DMS114 treated with DMSO at 0.1 percent for 48 hours (cell line): ENCODE data around the gene GALT.
A peak's percentile ranks its signal among the peaks of the same experiment; 100 is the strongest.

Source experiments
- DNase-seq: peaks from one replicate; lab custom pipeline; 2025; ENCODE audit not compliant: unreplicated experiment; lab: John Stamatoyannopoulos, UW

Gene GALT

DNA sequence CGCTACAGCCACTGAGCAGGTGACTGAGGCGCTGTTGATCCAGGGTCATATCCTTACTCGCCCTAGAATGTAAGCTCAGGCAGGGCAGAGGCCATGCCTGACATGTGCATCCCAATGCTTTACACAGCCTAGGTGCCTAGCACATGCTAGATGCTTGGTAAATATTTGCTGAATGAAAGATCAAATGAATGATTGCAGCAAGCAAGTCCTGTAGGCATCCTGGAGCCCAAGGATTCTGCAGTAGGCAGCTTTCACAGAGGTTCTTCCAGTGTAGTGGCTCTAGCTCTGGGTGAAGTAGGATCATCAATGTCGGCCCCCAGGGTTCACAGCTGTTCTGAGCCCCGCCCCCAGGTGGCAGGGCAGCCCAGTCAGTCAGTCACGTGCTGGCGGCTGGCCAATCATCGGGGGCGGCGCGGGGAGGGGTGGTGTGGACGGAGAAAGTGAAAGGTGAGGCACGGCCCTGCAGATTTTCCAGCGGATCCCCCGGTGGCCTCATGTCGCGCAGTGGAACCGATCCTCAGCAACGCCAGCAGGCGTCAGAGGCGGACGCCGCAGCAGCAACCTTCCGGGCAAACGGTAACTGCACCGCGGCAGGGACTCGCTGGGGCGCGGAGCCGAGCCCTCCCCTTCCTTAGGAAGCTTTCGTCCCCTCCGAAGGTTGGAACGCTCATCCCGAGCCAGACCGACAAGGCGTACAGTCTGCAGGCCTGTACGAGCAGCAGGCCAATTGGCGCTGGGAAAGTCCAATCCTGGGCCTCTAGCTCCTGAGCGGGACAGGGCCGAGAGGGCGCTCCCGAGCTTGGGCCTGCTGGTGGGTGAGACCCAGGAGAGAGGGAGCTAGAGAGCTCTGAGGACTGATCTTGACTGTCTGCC, at the start of gene GALT:
Gene GALT (plus strand): TSS at position 465 of the 873 bp plus-strand sequence. CDS start 30 bp downstream, at position 495.
- DNase-seq = peak; percentile 66

DNA sequence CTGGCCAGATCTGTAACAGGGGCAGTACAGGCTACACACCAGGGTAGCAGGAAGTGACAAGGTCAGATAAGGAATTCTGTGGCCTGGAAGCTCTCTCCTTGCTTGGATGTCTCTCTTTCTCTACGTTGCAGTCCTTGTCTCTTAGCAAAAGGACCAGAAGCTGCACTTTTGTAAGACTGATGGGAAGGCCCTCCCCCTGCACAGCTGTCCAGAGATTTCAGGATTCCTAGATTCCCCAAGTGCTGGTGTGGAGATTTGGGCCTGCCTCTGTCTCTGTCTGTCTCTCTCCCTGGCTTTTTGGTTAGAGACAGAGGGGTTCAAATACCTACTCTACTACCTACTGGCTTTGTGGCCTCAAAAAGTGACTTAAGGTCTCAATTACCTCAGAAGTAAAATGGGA, 46.9 kb upstream of the GALT start:
- DNase-seq = no peak

DNA sequence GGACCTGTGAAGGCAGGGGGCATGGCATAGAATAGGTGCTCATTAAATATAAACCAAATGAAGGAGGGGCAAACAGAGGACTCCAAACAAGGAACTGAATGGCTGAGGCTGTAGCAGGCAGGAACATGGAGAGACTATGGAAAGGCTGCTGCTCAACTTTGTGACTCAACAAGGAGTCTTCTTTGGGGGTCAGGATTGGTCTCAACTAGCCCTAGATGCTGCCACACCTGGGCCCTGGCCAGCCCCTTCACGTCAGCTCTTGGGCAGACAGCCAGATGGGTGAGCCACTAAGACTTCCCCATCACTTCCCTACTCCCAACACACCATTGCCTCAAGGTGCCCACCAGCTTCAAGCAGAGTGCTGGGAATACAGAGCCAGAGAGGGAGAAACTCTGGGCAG, 45.6 kb upstream of the GALT start:
- no peak for DNase-seq

DNA sequence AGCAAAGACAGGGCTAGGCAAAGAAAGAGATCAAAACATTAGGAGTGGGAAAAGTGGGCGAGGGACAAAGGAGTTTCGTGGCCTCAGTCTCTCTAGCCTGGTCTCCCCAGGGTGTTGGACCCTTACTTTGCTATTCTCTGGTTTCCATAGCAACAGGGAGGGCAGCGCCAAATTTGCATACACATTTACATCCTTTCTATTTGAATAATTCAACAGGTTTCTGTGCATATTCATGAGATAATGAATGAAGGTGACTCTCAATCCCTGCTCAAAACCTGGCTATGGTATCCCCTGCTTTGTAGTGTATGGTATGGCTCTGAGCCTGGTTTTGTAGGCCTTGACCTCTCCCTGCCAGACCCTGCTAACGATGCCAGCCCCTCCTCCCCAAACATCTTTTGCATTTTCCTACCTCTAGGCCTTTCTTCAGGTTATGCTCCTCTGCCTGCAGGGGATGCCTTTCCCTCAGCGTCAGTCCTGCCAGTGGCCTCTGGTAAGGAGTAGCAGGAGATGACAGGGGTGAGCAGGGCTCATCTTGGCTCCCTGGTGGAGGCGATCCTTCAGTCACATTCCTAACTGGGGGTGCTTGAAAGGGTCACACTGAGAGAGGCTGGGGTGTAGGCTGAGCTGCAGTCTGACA, 44.4 kb upstream of the GALT start:
- no peak for DNase-seq

DNA sequence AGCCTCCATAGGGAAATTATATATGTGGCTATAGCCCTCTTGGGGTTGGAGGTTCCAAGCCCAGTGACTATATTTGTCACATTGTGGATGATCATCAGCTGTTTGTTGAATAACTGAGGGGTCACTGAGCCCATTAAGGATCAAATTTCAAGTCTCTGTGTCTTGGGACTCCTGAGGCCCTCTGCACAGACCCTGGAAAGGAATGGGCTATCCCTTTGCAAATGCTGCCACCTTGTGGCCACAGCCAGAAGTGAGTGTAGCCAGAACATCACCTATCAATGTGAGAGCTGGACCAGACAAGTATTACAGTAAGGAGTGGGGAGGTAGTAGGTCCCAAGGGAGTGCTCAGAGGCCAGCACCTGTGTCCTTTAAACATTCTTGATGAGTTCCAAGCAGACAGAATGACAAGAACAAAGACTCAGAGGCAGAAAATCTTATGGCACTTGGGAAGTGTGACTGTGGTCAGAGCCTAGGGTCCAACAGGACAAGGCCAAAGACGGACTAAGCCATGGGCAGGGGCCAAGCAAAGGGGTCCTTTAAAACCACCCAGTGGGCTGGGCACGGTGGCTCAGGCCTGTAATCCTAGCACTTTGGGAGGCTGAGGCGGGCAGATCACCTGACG, 42.8 kb upstream of the GALT start:
- peak; percentile 43 for DNase-seq

DNA sequence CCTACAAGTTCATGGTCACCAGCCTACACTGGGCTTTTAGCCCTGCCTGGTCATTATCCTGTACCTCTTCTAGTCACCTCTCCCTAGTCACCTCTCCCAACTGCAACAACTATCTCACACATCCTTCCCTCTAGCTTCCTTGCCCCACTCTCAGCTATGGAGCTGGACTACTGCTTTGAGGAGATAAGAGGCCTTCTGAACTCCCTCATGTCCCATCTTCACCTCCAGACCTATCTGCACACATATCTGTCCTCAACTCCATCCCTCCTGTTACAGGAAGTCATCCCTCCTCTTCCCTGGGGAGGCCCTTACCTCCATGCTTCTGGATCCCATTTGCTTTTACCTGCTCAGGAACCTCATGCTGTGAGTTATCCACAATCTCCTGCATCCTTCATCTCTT, 40.3 kb upstream of the GALT start:
- DNase-seq = no peak

DNA sequence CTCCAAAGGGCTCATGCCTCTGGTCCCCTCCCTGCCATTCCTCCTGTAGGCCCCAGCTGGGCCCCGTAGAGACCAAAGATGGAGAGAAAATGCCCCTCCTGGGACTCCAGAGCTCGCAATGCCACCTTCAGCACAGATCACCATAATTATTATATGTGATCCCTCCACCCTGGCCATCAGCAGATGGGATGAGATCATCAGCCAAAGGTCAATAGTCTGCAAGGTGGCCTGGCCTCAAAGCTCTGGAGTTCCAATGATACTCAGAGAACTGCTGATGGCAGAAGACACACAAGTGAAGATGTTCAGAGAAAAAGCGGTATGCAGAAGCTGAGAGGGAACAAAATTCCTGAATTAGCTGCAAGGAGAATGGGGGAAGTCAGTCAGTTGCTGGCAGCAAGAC, 39.6 kb upstream of the GALT start:
- no peak for DNase-seq

DNA sequence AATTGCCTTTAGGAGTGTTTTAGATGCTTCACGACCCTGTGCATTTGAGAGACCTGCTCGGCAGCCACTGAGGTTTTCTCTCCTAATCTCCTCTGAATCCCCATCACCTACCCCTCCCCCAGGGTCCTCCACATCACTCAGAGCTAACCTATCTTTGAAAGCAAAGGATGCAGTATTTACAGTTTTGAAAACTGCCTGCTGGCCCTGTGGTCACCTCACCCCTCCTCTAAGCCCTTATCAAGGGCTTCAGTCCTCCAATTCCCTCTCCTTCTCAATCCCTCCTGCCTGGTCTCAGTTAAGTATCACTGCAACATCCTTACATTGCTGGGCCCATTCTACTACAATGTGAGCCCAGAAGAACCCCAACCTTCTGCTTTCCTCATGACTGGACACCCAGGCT, 39.1 kb upstream of the GALT start:
- no peak for DNase-seq

DNA sequence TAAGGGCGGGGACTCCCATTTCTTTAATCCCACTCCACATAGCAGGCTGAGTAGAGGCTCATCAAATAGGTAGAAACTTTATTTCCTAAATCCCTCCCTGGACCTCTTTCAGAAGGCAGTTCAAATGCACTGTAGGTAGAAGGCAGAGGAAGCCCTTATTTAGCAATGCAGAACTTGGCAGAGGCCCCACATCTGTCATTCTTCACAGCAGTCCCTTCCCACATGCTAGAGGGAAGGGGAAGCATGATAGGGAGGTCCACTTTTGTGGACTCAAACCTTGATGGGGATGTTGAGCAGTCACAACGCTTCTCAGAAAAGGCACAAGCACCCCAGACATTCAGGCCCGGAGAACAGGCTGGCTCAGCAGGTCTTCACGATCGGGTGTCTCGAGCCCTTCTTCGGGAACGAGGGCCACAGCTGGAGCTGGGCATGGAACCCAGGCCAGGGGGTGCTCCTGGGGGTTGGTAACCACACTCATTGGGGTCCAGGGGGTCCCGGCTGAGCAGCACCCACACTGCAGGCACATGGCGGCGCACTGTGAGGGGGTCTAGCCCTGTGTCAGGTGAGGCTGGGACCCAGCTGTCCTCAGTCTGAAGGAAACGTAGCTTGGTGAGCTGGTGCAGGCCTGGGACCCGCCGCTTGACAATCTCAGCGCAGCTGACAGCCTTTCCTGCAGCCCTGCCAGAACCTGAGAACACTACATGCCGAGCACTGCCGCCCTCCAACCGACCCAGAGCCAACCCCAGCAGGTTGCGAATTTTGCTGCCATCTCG, 35.9 kb upstream of the GALT start:
- no peak for DNase-seq

DNA sequence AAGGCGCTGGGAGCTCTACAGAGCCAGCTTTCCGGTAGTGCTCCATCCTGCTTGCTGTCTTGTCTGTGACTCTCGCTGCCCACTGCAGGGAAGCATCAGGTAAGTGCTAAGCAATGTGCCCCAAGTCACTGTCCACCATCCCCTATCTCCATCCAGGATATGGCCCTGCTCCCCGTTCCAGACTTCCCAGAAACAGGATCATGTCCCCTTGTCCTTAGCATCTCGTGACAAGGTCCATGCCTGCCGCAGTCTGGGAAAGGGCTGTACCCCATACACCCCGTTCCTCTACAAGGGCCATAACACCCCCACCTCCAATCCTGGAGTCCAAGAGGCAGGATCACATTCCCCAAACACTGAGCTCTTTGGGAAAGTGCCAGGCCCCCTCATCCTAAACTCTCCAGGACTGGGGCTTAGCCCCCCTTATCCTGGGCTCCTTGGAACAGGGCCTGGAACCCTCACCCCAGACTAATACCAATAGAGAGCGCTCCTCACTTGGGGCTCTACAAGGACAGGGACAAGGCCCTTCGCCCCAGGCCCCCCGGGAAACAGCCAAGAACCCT, 35.1 kb upstream of the GALT start:
- DNase-seq = no peak

DNA sequence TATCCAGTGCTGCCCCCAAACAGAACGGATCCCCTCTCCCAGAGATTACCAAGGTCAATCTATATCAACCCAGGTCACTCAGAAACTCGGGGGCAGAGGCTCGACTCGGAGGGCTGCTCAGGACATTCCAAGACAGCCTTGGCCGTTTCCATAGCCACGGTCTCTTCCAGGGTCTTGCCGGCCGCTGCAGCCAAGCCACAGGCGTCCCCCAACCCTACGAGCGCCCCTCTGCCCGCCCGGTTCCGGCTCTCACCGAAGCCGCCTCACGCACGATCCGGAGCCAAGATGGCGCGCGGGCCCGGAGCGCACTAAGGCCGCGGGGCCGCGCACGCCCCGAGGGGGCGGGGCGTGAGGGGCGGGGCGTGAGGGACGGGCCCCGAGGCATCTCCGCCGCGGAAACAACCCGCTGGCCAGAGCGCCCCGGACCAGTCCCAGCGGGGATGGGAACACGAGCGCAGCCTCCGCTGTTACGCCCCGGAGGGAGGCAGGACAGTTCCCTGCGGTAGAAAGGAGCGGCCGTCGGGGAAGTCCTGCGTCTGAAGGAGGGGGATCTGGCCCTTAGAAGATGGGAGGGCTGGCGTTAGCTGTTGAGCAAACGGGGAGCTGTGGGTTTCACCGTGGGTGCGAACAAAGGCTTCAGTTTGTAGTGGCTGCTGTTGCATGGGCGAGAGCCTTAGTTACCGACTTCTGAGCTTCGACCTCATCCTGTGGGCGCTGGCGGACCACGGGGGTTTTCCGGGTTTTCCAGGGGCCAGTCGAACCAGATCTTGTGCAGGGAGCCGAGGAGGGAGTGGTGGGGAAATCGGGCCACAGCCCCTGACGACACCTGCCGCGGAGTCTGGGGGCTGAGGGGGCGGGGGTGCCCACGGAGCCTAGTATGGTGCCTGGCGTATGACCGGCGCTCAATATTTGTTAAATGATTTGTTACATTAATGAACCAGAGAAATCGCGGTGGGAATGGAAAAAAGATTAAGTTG, 34.4 kb upstream of the GALT start, which contains the start of gene RPP25L:
Gene RPP25L (minus strand): TSS at position 287 of the 977 bp plus-strand sequence. CDS start 801 bp downstream, outside the sequence.
- peak; percentile 32 for DNase-seq

DNA sequence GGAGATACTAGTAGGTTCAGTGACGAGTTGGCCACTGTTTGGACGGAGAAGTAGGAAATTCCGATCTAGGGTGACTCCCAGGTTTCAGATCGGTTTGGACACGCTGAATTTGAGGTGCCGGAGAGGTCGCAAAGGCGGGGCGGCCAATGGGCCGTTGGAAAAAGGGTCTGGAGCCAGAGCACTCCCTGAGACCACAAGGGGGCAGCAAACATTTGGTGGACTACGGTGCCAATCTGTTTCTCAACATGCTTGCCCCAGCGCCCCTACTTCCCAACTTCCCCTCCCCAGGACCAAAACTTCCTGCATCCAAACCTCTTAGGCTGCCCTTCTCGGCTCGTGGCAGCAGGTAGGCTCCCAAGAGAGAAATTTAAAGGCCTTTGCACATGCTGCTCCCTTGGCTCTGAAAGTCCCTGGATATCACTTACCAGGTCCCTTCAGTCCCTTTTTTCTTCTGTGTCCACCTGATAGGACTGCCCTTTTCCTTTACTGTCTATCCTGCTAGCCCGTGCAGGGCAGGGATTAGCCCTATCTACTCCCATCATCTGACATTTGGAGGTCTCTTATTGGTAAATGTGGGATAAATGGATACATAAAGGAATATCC, 33.6 kb upstream of the GALT start:
- DNase-seq = peak; percentile 63

DNA sequence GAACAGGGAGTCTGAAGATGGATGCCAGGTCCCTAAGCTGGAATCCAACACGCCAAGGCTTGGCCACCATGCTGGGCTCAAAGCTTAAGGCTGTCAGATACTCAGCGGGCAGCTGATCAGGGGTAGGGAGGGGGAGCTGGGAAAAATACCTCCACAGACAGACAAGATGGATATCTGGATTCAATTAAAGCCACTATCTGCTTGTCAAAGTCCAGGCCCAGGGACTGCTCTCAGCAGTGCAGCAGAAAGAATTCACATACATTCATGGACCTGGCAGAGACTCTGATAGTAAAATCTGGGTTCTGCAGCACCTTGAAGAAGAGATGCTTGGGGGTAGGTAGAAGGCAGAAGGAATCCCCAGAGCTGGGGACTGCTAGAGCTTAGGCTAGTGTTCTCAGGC, 31.3 kb upstream of the GALT start:
- DNase-seq = no peak

DNA sequence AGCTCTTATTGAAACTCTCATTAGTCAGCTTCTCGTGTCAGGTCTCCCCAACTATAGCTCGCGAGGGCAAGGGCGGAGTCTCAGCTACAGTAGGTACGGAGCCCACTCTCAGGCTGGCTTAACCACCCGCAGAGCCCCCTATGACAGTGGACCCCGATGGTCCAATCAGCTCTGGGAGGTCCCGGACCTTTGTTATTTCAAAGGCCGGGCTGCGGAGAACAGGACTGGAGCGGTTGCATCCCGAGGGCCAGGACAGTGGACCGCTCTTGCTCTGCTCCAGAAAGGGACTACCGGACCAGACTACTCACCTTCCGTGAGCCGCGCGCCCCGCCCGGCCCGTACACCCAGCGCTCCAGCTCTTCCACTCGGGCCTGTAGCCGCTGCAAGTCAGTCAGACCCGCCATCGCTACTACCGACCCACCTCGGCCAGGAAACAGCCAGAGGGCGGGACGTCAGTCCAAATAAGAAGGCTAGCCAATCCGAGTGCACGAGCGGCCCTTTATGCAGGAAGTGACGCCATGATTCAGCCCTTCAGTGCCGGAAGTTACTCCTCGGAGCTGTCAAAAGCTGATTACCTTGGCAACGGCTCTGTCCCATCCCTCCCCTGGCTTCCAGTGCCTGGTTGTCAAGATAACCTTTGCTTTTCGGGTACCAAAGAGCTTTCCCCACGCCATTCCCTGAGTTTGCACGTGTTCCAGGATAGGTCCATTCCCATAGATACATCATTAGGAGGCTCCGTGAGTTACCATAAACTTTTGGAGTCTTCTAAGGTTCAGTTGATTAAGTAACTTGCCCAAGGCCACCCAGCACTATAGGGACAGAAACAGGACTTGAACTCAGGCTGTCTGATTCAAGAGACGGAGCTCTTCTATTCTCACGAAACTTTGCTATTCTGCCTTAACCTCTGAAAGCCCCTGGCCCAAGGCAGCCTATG, 26.1 kb upstream of the GALT start, which contains the start of gene DCTN3:
Gene DCTN3 (minus strand): TSS at position 435 of the 934 bp plus-strand sequence. CDS start 31 bp downstream, at position 404.
- peak; percentile 90 for DNase-seq

DNA sequence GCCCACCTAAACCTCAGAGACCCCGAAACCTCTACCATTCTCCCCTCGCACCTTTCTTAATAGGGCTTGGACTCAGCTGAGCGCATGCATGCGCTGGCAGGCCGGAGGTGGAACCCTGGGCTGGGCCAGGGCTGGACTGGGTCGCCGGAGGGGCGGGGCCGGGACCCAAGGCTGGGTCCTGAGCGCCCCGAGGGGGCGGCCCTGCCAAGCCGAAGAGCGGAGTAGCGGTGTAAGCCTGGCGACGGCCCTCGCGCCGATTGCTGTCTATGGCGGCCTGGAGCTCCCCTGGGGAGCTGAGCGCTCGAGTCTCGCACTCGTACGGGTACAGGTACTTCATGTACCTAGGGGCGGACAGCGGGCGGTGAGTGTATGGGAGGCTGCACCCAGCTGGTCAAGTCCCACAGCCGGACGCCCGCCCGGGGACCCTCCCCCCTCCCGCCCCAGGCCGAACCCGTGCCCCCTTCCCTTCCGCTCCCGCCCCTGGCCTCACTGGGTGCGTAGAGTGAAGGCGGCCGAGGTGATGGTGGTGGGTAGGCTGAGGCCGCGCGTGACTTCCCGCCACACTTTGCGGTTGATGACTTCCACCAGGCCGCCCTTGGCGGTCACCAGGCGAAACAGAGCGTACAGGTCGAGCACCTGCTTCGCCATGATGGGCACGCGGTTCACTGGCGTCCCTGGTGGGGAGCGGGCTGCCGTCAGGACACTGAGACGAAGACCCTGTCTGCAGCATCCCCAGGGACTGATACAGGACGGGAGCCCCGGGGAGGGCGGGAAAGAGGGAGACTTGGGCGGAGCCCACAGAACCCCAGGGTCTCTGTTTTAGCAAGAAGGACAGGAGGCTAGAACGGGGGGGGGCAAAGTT, 22.9 kb upstream of the GALT start:
- DNase-seq = no peak

DNA sequence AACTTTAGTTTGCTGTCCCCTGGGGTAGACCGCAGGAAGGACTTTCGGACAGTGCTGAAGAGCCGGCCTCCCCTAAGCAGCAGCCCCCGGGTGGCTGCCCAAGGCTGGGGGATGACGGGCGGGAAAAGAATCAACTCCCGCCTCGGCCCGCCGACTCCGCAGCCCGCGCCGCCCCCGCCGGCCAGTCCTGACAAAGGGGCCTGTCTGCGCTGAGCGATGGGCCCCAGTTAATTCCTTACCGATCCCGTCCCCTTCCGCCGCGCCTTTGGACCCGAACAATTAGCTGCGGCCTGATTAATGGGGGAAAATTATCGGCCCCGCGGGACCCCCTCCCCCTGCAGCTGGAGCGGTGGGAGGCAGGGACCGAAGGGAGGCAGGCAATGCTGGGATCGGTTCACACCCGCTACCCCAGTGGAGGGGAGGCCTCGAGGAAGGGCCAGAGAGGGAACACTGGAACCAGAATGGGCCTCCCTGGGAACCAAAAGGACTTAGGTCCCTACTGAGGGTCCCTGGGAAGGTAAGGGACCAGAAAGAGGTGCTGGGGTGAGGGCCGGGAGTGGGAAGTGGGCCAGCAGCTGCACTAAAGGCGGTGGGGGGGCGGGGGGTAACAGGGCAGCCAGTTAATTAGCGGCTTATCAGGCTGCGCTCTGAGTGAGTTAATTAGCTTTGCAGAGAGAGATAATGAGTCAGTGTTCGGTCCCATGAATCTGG, 21.8 kb upstream of the GALT start:
- no peak for DNase-seq

DNA sequence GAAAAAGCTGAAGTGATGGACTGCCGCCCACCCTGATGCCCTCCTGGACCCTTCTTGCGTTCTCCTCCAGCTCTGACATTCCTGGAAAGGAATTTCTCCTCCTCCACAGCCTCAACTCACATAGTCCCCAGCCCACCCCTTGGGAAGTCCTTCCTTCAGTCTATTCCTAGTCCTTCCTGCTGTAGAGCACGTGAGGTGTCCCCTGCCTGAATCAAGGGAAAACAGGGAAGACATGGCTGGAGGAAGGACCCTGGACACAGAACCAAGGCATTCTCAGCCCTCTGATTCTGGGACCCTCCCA, 21.3 kb upstream of the GALT start:
- no peak for DNase-seq
